ENCODE measurements around the gene SPAG16.

- TF ChIP-seq CTCF (IDR thresholded peaks at IDR 0.05; ENCODE audit: low read length) (no peak), EZH2 (IDR thresholded peaks at IDR 0.05; ENCODE audit: borderline replicate concordance, low read length) (no peak)
Observed at GRCh38 chr2:213688133-213688532, 403.9 kb downstream of the SPAG16 start.

Measured in OCI-LY1 (cell line).